AML-193 (cell line): Measurements from ENCODE around the gene PAX8.

Source experiments
- DNase-seq, 2 experiments: peaks; one replicate each; lab custom pipeline; 2025; lab: John Stamatoyannopoulos, UW

PAX8 gene

DNA sequence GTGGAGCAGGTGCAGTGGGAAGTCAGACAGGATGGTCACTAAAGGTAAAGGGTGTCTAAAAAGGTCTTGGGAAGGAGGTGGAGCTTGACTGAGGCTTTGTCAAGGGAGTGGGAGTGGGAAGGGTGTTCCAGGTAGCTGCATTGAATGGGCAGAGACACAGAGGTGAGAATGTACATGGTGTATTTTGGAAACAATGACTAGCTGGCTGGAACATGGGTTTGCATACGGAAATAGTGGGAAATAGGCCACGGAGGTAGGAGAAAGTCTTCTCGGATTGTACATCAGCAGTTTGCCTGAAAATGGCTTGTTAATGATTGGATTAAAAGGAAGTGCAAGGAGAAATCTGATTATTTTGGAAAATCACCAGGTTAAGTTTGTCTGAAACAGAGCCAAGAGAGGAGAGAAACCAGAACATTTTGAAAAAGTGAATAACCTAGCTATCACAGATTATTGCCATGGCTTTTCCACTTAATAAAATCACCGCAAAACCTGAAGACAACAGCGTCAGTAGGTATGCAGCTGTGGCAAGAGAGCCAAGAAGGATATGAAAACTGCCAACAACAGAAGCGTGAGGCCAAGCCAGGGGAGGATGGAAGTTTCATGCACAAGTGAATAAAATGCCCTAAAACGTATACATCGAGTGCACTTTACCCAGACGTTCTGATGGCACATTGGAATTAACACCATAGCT lies 13.9 kb downstream of the PAX8 start:
- DNase-seq = no peak

DNA sequence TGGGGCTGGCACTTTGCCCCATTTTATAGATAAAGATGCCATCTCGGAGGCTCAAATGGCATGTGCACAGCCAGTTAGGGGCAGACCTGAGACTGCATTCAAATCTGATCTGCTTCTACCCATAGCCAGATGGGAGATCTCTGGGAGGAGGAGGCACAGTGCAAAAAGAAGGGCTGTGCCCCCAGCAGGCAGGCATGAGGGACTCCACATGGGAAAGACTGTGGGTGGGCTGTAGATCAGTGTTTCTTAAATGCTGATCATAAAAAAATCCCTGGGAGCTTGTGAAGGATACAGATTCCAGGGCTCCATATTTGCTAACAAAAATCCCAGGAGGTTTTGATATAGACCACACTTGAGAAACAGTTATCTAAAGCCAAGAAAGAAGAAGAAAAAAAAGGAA lies 15.2 kb downstream of the PAX8 start:
- no peak for DNase-seq

GRCh38 chr2:113260991-113261390 lies 17.7 kb downstream of the PAX8 start:
- peak; percentile 50 to 61 for DNase-seq

- DNase-seq = no peak
Measured at GRCh38 chr2:113258471-113259147, 20.1 kb downstream of the PAX8 start.

GRCh38 chr2:113257516-113258264 lies 21.0 kb downstream of the PAX8 start:
- DNase-seq = peak; percentile 37 to 52

GRCh38 chr2:113255140-113256070 lies 23.3 kb downstream of the PAX8 start:
- no peak for DNase-seq

- no peak for DNase-seq
Measured at GRCh38 chr2:113253453-113253852, 25.3 kb downstream of the PAX8 start.

DNA sequence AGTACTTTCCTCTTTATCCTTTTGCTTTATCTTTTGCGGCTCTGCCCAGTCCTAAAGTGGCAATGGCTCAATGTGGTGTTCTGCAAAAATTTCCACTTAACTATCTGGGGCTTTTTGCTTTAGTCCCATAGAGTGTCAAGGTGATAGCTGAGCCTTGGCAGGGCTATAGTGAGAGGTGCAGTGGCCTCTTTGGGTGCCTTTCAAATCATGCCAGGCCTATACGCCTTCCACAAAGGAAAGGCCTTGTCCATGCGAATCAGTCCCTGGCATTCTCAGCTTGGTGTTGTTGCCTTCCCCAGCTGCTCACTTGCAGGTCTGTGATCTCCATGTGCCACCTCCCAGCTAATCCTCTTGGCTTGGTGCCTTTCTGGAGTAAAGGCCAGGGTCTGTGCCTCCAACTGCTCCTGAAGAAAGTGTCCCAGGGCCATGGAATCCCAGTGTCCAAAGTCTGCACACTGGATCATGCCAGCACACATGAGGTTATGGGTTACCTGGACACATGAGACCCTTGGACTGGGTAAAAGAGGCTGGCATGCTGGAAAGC lies 26.6 kb downstream of the PAX8 start:
- DNase-seq = no peak

DNA sequence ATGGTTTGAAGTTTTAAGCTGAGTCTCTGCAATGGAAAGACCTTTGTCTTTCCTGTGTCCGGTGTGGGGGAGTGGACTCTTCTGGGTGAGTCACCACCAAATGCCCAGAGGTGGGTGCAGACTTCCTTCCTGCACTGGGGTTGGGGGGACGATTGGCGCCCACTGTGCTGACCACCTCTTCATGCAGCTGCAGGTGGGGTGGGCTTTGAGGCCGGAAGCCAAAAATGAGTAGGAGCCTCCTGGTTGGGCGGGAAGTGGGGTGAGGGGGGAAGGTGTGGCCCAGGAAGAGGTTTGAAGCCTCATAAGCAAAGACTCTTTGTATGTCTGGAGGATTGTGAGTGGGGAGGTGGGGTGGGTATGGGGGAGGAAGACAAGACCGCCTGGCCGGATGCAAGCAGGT lies 27.6 kb downstream of the PAX8 start:
- no peak for DNase-seq

DNA sequence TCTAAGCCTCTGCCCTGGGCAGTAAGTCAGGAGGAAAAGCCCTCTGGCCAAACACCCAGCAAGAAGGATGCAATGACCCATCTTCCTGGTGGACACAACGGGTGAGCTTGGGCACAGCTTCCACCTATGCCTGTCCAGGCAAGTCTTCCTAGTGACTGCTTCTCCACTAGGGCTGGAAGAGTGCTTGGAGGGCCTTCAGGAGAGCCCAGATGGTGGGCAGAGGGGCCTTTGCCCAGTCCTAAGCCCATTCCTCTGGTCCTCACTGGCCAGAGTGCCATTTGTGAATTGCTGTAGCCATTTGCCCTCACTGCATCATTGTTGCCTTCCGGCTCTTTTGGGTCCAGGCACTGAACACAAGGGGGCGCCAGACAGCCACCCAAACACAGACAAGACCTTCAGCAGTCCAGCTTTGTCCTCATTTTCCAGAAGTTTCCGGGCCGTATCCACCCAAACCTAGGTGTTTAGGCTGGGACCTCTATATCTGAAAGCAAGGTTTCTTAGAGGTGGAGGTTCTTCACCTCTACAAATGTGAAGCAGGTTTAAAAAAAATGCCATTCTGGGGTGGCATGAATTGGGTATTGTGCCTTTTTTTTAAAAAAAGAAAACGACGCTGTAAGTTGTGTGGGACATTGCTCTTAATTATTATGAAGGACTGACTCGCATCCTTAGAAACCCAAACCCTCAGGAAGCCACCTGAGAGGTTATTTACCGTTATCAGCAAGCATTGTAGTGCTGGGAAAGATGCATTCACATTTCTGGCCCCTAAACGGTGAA lies 29.5 kb downstream of the PAX8 start:
- peak; percentile 50 to 51 for DNase-seq

DNA sequence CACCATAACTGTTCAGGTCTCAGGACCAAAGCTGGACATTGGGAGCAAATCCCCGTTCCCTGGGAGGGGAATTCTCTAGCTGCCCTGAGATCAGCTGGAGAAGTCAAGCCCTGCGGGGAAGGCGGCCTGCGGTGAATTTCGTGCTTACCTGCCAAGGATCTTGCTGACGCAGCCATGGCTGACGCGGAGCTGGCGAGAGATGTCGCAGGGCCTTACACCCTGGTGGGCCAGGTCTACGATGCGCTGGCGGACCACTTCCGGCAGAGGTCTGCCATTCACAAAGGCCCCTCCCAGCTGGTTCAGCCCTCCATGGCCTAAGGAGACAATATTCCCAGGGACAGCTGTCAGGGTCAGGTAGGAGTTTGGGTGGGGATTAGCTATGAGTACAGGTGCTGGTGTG lies 32.1 kb downstream of the PAX8 start:
- no peak for DNase-seq

GRCh38 chr2:113245276-113245711 lies 33.4 kb downstream of the PAX8 start:
- no peak for DNase-seq

- DNase-seq = no peak
Measured at GRCh38 chr2:113242327-113242726, 36.4 kb downstream of the PAX8 start.

- no peak for DNase-seq
Measured at GRCh38 chr2:113240915-113241911, 37.5 kb downstream of the PAX8 start.

- DNase-seq = no peak
Measured at GRCh38 chr2:113240150-113240914, 38.4 kb downstream of the PAX8 start.

DNA sequence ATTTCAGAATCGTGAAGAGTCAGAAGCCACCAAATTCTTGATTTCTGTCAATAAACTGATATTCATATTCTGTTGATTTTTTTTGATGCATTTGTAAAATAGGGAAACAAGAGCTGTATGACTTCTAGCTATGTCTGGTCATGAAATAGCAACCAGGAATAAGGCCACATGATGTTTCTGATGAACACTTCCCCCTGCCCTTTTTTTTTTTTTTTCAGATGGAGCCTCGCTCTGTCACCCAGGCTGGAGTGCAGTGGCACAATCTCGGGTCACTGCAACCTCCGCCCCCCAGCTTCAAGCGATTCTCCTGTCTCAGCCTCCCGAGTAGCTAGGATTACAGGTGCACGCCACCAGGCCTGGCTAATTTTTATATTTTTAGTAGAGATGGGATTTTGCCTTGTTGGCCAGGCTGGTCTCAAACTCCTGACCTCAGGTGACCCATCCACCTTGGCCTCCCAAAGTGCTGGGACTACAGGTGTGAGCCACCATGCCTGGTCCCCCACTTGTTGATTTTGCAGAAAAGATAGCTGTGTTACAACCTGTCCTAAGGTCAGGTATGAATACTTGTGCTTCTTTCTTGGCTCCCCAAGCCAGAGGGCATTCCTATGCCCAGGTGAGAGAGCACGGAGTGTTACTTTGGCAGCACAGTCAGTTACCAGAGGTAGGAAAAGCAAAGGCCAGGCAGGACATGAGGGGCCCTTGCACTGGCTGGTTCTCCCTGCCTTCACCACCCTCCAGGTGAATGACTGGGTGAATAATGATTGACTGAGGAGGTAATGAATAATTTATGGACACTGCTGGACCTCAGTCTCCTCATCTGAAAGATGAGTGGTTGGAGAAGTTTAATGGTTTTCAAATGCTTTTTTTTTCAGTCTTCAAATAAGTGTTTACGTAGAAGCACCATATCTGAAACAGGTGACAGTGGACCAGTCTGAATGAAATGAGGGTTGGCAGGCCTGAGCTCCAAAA lies 39.6 kb downstream of the PAX8 start:
- DNase-seq = no peak

- DNase-seq = no peak
Measured at GRCh38 chr2:113237604-113238160, 41.0 kb downstream of the PAX8 start.
